ENCODE results near the gene MAGIX.

DNA sequence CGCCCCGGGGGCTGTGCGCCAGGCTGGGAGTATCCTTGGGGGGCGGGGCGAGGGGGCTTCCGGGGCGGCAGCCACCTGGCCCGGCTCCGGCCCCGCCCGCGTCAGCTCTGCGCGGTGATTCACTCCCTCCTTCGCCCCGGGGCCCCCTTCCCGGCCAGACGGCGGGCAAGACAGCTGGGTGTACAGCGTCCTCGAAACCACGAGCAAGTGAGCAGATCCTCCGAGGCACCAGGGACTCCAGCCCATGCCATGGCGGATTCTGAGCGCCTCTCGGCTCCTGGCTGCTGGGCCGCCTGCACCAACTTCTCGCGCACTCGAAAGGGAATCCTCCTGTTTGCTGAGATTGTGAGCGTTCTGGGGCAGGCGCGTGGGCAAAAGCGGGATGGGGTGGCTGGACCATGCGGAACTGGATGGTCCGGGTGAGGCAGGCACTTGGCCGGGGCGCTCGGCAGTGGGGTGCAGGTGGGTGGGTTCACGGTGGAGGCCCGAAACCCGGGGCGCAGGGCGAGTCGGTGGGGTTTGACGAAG is 9.3 kb downstream of the MAGIX start, which contains the start of gene PLP2:
- no peak for TF ChIP-seq OVOL2 (CRISPR knock-in tag; IDR thresholded peaks at IDR 0.05; ENCODE audit: borderline replicate concordance)
- TF ChIP-seq CTCF (IDR thresholded peaks at IDR 0.05) = no peak
- no peak for TF ChIP-seq GTF2I (CRISPR knock-in tag; conservative IDR thresholded peaks at IDR 0.05)
